ENCODE results near the gene OR2T34. TPM values are rescaled to one million over a fixed set of nuclear protein-coding genes. Genes with fewer than 3 reads are reported as not detected.

Gene OR2T34
- not detected in 2 replicates for total RNA-seq

GRCh38 chr1:248574657-248575056 lies at the start of gene OR2T34:
Gene OR2T34 (minus strand): TSS chr1:248574757. CDS start chr1:248574757, 0 bp downstream.

GRCh38 chr1:248597589-248597988 lies 23.0 kb upstream of the OR2T34 start, which contains the start of gene OR2T10:
Gene OR2T10 (minus strand): TSS chr1:248597700. CDS start chr1:248593768, 3,932 bp downstream.

GRCh38 chr1:248562672-248563071 lies 11.9 kb downstream of the OR2T34 start, which contains the start of gene OR2T29:
Gene OR2T29 (minus strand): TSS chr1:248562772. CDS start chr1:248559491, 3,281 bp downstream.

Other genes starting within 250 kb of the OR2T34 start
- not detected in 2 replicates for gene OR14C36, start 226.0 kb downstream of the OR2T34 start, total RNA-seq
- gene OR2T4, start 213.1 kb downstream of the OR2T34 start, total RNA-seq = not detected in 2 replicates
- gene OR2T6, start 199.0 kb downstream of the OR2T34 start, total RNA-seq = not detected in 2 replicates
- gene OR2T1, start 171.7 kb downstream of the OR2T34 start, total RNA-seq = not detected in 2 replicates
- not detected in 2 replicates for gene OR2T2, start 129.1 kb downstream of the OR2T34 start, total RNA-seq
- gene OR2T3, start 101.4 kb downstream of the OR2T34 start, total RNA-seq = not detected in 2 replicates
- gene OR2T5, start 86.2 kb downstream of the OR2T34 start, total RNA-seq = not detected in 2 replicates
- not detected in 2 replicates for gene OR2G6, start 66.7 kb downstream of the OR2T34 start, total RNA-seq
- not detected in 2 replicates for gene OR2T29, start 12.0 kb downstream of the OR2T34 start, total RNA-seq
- gene OR2T10, start 22.9 kb upstream of the OR2T34 start, total RNA-seq = not detected in 2 replicates
- gene OR2T11, start 60.3 kb upstream of the OR2T34 start, total RNA-seq = not detected in 2 replicates
- gene OR2T35, start 70.5 kb upstream of the OR2T34 start, total RNA-seq = not detected in 2 replicates
- gene OR2T27, start 80.8 kb upstream of the OR2T34 start, total RNA-seq = not detected in 2 replicates
- not detected in 2 replicates for gene OR14I1, start 128.0 kb upstream of the OR2T34 start, total RNA-seq
- not detected in 2 replicates for gene LYPD8, start 181.0 kb upstream of the OR2T34 start, total RNA-seq

Measured in cardiac atrium fibroblast (primary cell).